ENCODE results near the gene CDH12.

CDH12 gene

DNA sequence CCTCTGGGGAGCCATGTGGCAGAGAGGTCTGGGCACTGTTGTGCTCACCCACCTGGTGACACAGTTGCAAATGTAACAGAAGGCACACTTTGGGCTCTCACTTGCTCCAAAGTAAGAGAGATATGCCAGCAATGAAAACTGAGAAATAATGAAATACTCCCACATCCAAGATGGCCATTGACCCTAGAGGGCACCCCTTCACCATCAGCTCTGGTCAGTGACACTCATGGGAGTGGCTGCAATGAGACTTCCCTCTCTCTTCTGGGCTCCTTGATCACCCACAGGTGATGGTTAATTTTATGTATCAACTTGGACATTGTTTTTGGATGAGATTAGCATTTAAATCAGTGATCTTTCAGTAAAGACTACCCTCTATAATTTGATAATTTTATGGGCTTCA is 248.4 kb downstream of the CDH12 start:
- no peak for DNase-seq (ENCODE audit: low read depth)
- TF ChIP-seq, protein P1, sequence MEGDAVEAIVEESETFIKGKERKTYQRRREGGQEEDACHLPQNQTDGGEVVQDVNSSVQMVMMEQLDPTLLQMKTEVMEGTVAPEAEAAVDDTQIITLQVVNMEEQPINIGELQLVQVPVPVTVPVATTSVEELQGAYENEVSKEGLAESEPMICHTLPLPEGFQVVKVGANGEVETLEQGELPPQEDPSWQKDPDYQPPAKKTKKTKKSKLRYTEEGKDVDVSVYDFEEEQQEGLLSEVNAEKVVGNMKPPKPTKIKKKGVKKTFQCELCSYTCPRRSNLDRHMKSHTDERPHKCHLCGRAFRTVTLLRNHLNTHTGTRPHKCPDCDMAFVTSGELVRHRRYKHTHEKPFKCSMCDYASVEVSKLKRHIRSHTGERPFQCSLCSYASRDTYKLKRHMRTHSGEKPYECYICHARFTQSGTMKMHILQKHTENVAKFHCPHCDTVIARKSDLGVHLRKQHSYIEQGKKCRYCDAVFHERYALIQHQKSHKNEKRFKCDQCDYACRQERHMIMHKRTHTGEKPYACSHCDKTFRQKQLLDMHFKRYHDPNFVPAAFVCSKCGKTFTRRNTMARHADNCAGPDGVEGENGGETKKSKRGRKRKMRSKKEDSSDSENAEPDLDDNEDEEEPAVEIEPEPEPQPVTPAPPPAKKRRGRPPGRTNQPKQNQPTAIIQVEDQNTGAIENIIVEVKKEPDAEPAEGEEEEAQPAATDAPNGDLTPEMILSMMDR (conservative IDR thresholded peaks at IDR 0.05; ENCODE audit: control insufficient read depth, insufficient read depth, low read depth, low read length) = no peak
- no peak overlapping the region for H3K4me3 ChIP-seq (ENCODE audit: control insufficient read depth, low read depth, low read length)

DNA sequence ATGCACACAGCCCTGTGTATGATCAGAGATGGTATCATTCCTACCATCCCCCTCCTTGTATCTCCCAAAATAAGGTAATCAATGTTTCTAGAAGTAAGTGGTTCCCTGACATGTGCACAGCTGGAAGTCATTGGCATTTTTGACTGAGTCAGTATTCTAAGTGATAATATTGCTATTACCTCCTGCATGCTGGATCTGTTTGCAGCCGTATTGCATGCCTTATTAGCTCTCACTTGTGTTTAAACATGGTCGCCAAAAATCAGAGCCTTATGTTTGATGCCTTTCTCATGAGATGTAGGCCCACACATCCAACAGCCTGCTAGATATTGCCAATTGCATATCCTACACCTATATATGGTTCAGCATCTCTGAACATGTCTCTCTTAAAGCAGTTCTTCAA is 254.3 kb downstream of the CDH12 start:
- DNase-seq (ENCODE audit: low read depth) = peak; percentile 9
- no peak overlapping the region for H3K4me3 ChIP-seq (ENCODE audit: control insufficient read depth, low read depth, low read length)
- TF ChIP-seq, protein P1 (conservative IDR thresholded peaks at IDR 0.05; ENCODE audit: control insufficient read depth, insufficient read depth, low read depth, low read length) = no peak

DNA sequence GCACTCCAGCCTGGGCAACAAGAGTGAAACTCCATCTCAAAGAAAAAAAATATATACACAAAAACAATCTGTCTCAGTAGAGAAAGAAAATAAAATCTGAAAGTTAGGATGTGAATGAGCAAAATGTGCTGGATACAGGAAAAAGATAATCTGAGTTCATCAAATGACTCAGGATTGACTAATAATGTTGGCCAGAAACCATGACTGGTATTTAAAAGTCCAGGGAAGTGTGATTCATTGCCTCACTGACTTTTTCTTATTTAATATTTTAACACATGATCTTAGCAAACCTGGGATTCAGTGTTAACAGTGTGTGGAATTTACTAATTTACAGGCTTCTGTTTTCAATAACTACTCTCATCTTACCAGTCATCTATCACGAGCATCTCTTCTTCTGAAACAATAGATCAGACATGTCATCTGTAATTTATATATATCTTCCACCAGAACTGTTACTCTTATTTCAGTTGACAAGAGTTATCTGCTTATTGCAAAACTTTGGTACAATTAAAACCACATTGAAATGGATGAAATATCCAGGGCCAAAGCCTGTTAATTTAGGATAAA is 256.7 kb downstream of the CDH12 start:
- DNase-seq (ENCODE audit: low read depth) = peak; percentile 93
- TF ChIP-seq, protein P1 (conservative IDR thresholded peaks at IDR 0.05; ENCODE audit: control insufficient read depth, insufficient read depth, low read depth, low read length) = no peak
- H3K4me3 ChIP-seq (ENCODE audit: control insufficient read depth, low read depth, low read length) = no peak overlapping the region

DNA sequence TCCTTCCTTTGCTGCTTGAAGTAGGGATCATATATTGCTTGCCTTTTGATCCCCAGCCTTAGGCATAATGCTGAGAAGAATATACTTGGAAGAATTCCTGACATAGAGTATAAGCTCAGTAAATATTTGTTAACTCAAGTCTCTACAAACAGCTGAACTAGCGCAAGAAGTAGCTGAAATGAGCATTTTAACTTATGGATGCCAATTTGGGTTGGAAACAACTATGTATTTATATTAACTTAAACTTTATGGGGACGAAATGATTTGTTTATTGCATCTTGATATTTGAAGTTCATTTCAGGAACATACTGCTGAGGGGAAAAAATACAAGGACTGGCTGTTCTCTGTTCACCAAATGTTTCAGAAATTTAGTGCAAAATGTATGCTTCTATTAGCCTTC is 258.7 kb downstream of the CDH12 start:
- TF ChIP-seq, protein P1 (conservative IDR thresholded peaks at IDR 0.05; ENCODE audit: control insufficient read depth, insufficient read depth, low read depth, low read length) = no peak
- DNase-seq (ENCODE audit: low read depth) = no peak
- H3K4me3 ChIP-seq (ENCODE audit: control insufficient read depth, low read depth, low read length) = no peak overlapping the region

DNA sequence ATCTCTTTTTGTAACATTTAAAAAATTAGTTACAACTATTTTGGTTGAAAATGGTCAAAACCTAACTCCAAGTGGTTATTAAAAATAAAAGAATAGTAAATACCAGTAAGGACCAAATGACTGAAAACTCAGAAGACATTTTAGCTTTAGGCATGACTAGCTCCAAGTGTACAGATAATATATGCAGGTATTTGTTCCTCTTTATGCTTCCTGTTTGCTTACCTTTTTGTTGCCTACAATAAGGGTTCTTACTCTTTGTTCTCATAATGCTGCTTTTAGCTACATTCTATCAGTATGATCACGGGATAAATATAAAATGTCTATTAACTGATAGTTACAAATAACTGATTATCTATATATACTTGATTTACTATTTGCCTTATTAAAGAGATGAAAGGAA is 259.6 kb downstream of the CDH12 start:
- H3K4me3 ChIP-seq (ENCODE audit: control insufficient read depth, low read depth, low read length) = no peak overlapping the region
- DNase-seq (ENCODE audit: low read depth) = no peak
- TF ChIP-seq, protein P1 (conservative IDR thresholded peaks at IDR 0.05; ENCODE audit: control insufficient read depth, insufficient read depth, low read depth, low read length) = no peak

DNA sequence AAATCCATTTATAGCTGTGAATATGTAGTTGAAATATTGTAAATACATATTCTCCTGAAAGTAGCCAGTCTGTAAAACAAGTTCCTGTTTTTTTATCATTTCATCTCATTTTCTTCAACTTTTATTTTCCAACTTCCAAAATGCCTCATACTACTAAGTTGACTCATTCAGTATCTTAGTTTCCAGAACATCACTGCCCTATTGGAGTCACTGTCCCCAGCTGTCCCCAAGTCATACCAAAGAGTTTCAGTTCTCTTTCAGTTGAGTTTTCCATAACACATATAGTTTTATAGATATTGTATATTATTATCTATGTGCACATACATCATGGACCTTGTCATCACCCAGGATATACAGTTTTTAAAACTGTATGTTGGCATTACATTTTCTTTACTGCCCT is 261.7 kb downstream of the CDH12 start:
- no peak for DNase-seq (ENCODE audit: low read depth)
- TF ChIP-seq, protein P1 (conservative IDR thresholded peaks at IDR 0.05; ENCODE audit: control insufficient read depth, insufficient read depth, low read depth, low read length) = no peak
- H3K4me3 ChIP-seq (ENCODE audit: control insufficient read depth, low read depth, low read length) = no peak overlapping the region

Measured in fibroblast of mammary gland (primary cell).